Activated T-helper 9 cell treated with anti-CD3 and anti-CD28 coated beads, Interleukin-2, amount 50 U/mL, for 16 hours (primary cell): ENCODE measurements around the gene CEP192.
"Not testable (repeated sequence)": the region's sequence is repeated elsewhere in the genome, so short reads cannot be mapped to it uniquely, and the experiment has no call there.

Experiments
- DNase-seq: peaks from one replicate; pipeline ENCODE4 v3.0.0-alpha.2; 2020; ENCODE audit warnings: low read depth

The CEP192 gene

GRCh38 chr18:13035249-13035914, 44.2 kb downstream of the CEP192 start:
- DNase-seq, result no peak

- no peak for DNase-seq
Measured at GRCh38 chr18:13036622-13037320, 45.6 kb downstream of the CEP192 start.

GRCh38 chr18:13039806-13040205, 48.6 kb downstream of the CEP192 start:
- DNase-seq, result no peak

- no peak for DNase-seq
Measured at GRCh38 chr18:13043066-13043465, 51.9 kb downstream of the CEP192 start.

GRCh38 chr18:13048061-13048595, 57.0 kb downstream of the CEP192 start:
- no peak for DNase-seq

GRCh38 chr18:13051159-13051558, 60.0 kb downstream of the CEP192 start:
- no peak for DNase-seq

GRCh38 chr18:13051950-13052349, 60.8 kb downstream of the CEP192 start:
- DNase-seq, result no peak

- DNase-seq, result no peak
Measured at GRCh38 chr18:13054336-13054735, 63.2 kb downstream of the CEP192 start.

- no peak for DNase-seq
Measured at GRCh38 chr18:13061630-13062189, 70.5 kb downstream of the CEP192 start.

- DNase-seq, result no peak
Measured at GRCh38 chr18:13067124-13067523, 76.0 kb downstream of the CEP192 start.

GRCh38 chr18:13067966-13068365, 76.8 kb downstream of the CEP192 start:
- DNase-seq, result no peak

- DNase-seq, result no peak
Measured at GRCh38 chr18:13070460-13070859, 79.3 kb downstream of the CEP192 start.

- DNase-seq, result no peak
Measured at GRCh38 chr18:13076886-13077285, 85.7 kb downstream of the CEP192 start.

GRCh38 chr18:13077473-13077872, 86.3 kb downstream of the CEP192 start:
- no peak for DNase-seq

GRCh38 chr18:13078065-13078464, 86.9 kb downstream of the CEP192 start:
- not testable (repeated sequence) for DNase-seq

GRCh38 chr18:13086906-13087305, 95.7 kb downstream of the CEP192 start:
- no peak for DNase-seq

GRCh38 chr18:13095466-13095865, 104.3 kb downstream of the CEP192 start:
- no peak for DNase-seq

GRCh38 chr18:13096232-13096631, 105.1 kb downstream of the CEP192 start:
- DNase-seq, result no peak

- DNase-seq, result no peak
Measured at GRCh38 chr18:13096719-13097118, 105.6 kb downstream of the CEP192 start.

- not testable (repeated sequence) for DNase-seq
Measured at GRCh38 chr18:13098104-13098503, 106.9 kb downstream of the CEP192 start.

GRCh38 chr18:13099113-13099512, 108.0 kb downstream of the CEP192 start:
- no peak for DNase-seq

GRCh38 chr18:13100942-13101658, 109.9 kb downstream of the CEP192 start:
- no peak for DNase-seq
